OCI-LY1 (cell line): ENCODE measurements around the gene MTHFSD.

ENCODE experiments used
- H2AFZ ChIP-seq: fragments of 200-600 bp; sonication (generic), shearing (Covaris generic); 2 replicates; pipeline ENCODE4 v1.6.0; 2014; ENCODE audit warnings: antibody characterized with exemption, mild to moderate bottlenecking, low read length
- H3F3A ChIP-seq: fragments of 200-600 bp; sonication (generic), shearing (Covaris generic); 2 replicates; pipeline ENCODE4 v1.6.0; 2014; ENCODE audit warnings: mild to moderate bottlenecking, antibody characterized with exemption, low read length, moderate library complexity; ENCODE audit not compliant: insufficient read depth
- H3K27ac ChIP-seq: fragments of 200-600 bp; sonication (generic); 2 replicates; pipeline ENCODE4 v1.5.1; 2014; ENCODE audit warnings: low read length, mixed run types, mild to moderate bottlenecking, low read depth; ENCODE audit not compliant: poor library complexity, severe bottlenecking
- H3K27me3 ChIP-seq: fragments of 200-600 bp; sonication (generic); 2 replicates; pipeline ENCODE4 v1.6.0; 2014; ENCODE audit warnings: antibody characterized with exemption, mild to moderate bottlenecking, low read length, moderate library complexity; ENCODE audit not compliant: insufficient read depth
- H3K36me3 ChIP-seq: fragments of 200-600 bp; sonication (generic); 2 replicates; pipeline ENCODE4 v1.6.1; 2014; ENCODE audit warnings: mild to moderate bottlenecking, antibody characterized with exemption, low read length, moderate library complexity, mixed read lengths; ENCODE audit not compliant: insufficient read depth
- H3K4me1 ChIP-seq: fragments of 200-600 bp; sonication (generic); 2 replicates; pipeline ENCODE4 v1.5.1; 2014; ENCODE audit warnings: mild to moderate bottlenecking, low read length, moderate library complexity; ENCODE audit not compliant: insufficient read depth, severe bottlenecking
- H3K4me2 ChIP-seq: fragments of 200-600 bp; sonication (generic), shearing (Covaris generic); 2 replicates; pipeline ENCODE4 v1.6.1; 2014; ENCODE audit warnings: low read length
- H3K4me3 ChIP-seq: fragments of 200-600 bp; sonication (generic); 2 replicates; pipeline ENCODE4 v1.5.1; 2014; ENCODE audit warnings: low read length, low read depth, mild to moderate bottlenecking, mixed read lengths; ENCODE audit not compliant: poor library complexity, severe bottlenecking
- H3K79me2 ChIP-seq: fragments of 200-600 bp; shearing (Covaris generic); 2 replicates; pipeline ENCODE4 v1.6.1; 2016; ENCODE audit warnings: mixed run types, low read length, mixed read lengths; ENCODE audit not compliant: insufficient read depth
- H3K9ac ChIP-seq: fragments of 200-600 bp; sonication (generic), shearing (Covaris generic); 2 replicates; pipeline ENCODE4 v1.6.1; 2014; ENCODE audit warnings: mild to moderate bottlenecking, low read length, mixed read lengths
- H3K9me2 ChIP-seq: fragments of 200-600 bp; sonication (generic), shearing (Covaris generic); 2 replicates; pipeline ENCODE4 v1.6.1; 2014; ENCODE audit warnings: low read depth, mild to moderate bottlenecking, low read length, mixed read lengths
- H3K9me3 ChIP-seq: fragments of 200-600 bp; shearing (Covaris generic); 2 replicates; pipeline ENCODE4 v1.6.1; 2014; ENCODE audit warnings: low read length, mixed read lengths
- H4K20me1 ChIP-seq: fragments of 200-600 bp; sonication (generic), shearing (Covaris generic); 2 replicates; pipeline ENCODE4 v1.6.0; 2016; ENCODE audit warnings: mild to moderate bottlenecking, low read length; ENCODE audit not compliant: insufficient read depth
- CTCF ChIP-seq: fragments of 200-600 bp; sonication (generic), shearing (Covaris generic); IDR thresholded peaks from 2 replicates; pipeline ENCODE4 v1.5.1; 2017; ENCODE audit warnings: mild to moderate bottlenecking, antibody characterized with exemption, low read length, moderate library complexity, mixed read lengths
- EZH2 ChIP-seq: fragments of 200-600 bp; sonication (generic), shearing (Covaris generic); IDR thresholded peaks from 2 replicates; pipeline ENCODE4 v1.8.0; 2017; ENCODE audit warnings: borderline replicate concordance, mixed run types, mild to moderate bottlenecking, antibody characterized with exemption, low read length, moderate library complexity, mixed read lengths

Gene MTHFSD

GRCh38 chr16:86584071-86584685 lies 29.1 kb upstream of the MTHFSD start:
- H3K27me3 ChIP-seq: no peaks in the 10 kb centered on the region
- no peak overlapping the region for H2AFZ ChIP-seq
- H3F3A ChIP-seq: no peaks in the 10 kb centered on the region
- H3K36me3 ChIP-seq: peaks cover 41% of the 10 kb centered on the region
- TF ChIP-seq CTCF: no peak
- TF ChIP-seq EZH2: no peak
- H3K79me2 ChIP-seq: no peaks in the 10 kb centered on the region
- H3K4me3 ChIP-seq: no peak overlapping the region
- H4K20me1 ChIP-seq: no peaks in the 10 kb centered on the region
- no peaks in the 10 kb centered on the region for H3K9me3 ChIP-seq
- H3K4me1 ChIP-seq: peaks cover 5% of the 10 kb centered on the region
- no peak overlapping the region for H3K9ac ChIP-seq
- H3K9me2 ChIP-seq: no peaks in the 10 kb centered on the region
- no peak overlapping the region for H3K4me2 ChIP-seq
- no peak overlapping the region for H3K27ac ChIP-seq

- H3K9ac ChIP-seq: no peak overlapping the region
- H3K4me2 ChIP-seq: no peak overlapping the region
- no peaks in the 10 kb centered on the region for H3F3A ChIP-seq
- no peak overlapping the region for H3K27ac ChIP-seq
- no peaks in the 10 kb centered on the region for H3K27me3 ChIP-seq
- H3K9me3 ChIP-seq: no peaks in the 10 kb centered on the region
- TF ChIP-seq CTCF: no peak
- TF ChIP-seq EZH2: no peak
- no peaks in the 10 kb centered on the region for H3K79me2 ChIP-seq
- H2AFZ ChIP-seq: no peak overlapping the region
- H4K20me1 ChIP-seq: no peaks in the 10 kb centered on the region
- H3K4me3 ChIP-seq: no peak overlapping the region
- no peaks in the 10 kb centered on the region for H3K9me2 ChIP-seq
- peaks cover 45% of the 10 kb centered on the region for H3K36me3 ChIP-seq
- peaks cover 20% of the 10 kb centered on the region for H3K4me1 ChIP-seq
Observed at GRCh38 chr16:86581458-86581857, 26.4 kb upstream of the MTHFSD start.

- peaks cover 23% of the 10 kb centered on the region for H3K4me1 ChIP-seq
- H3K9me2 ChIP-seq: no peaks in the 10 kb centered on the region
- no peak overlapping the region for H3K9ac ChIP-seq
- no peaks in the 10 kb centered on the region for H3K79me2 ChIP-seq
- no peaks in the 10 kb centered on the region for H3K9me3 ChIP-seq
- no peak overlapping the region for H2AFZ ChIP-seq
- peaks cover 51% of the 10 kb centered on the region for H3K36me3 ChIP-seq
- H4K20me1 ChIP-seq: no peaks in the 10 kb centered on the region
- no peak overlapping the region for H3K4me3 ChIP-seq
- H3K27me3 ChIP-seq: no peaks in the 10 kb centered on the region
- no peak overlapping the region for H3K27ac ChIP-seq
- H3F3A ChIP-seq: no peaks in the 10 kb centered on the region
- TF ChIP-seq EZH2: no peak
- no peak overlapping the region for H3K4me2 ChIP-seq
Observed at GRCh38 chr16:86580791-86581170, 25.7 kb upstream of the MTHFSD start.
